H1 (cell line): ENCODE data around the gene DYNLT2B. TPM values are rescaled to one million over a fixed set of nuclear protein-coding genes. Genes with fewer than 3 reads are reported as not detected.

Experiments used
- BRCA1 ChIP-seq: IDR thresholded peaks from 2 replicates; pipeline ENCODE4 v1.6.1; 2012; ENCODE audit warnings: low read depth, low read length, improper control_type of control experiment
- RAD21 ChIP-seq, 2 experiments: IDR thresholded peaks in 1 of 2; conservative IDR thresholded peaks in 1 of 2; 2 replicates each; pipeline ENCODE4 v1.6.1; 2011; ENCODE audit warnings: low read depth in 2 of 2, low read length in 2 of 2, improper control_type of control experiment in 1 of 2, inconsistent platforms in 1 of 2, mild to moderate bottlenecking in 1 of 2, moderate library complexity in 1 of 2
- RBBP5 ChIP-seq: IDR thresholded peaks from 2 replicates; pipeline ENCODE4 v1.7.1; 2012; ENCODE audit warnings: low read depth, mild to moderate bottlenecking, inconsistent platforms, low read length, moderate library complexity, borderline replicate concordance
- RXRA ChIP-seq: IDR thresholded peaks from 2 replicates; pipeline ENCODE4 v1.6.1; 2011; ENCODE audit warnings: low read depth, mild to moderate bottlenecking, low read length, moderate library complexity; ENCODE audit not compliant: insufficient read depth
- polyA plus RNA-seq, 7 experiments: library from polyadenylated mRNA; depleted of rRNA in 3 of 7; stranded (reverse) in 5 of 7; unstranded in 2 of 7; fragments of >200 nt in 5 of 7; fragments of 200-250 nt in 2 of 7; gene quantifications; 1 replicate in 5 of 7; 2 replicates in 1 of 7; 4 replicates in 1 of 7; pipeline versions ENCODE4 v1.2.1 to v1.2.3, GENCODE V29; 2011 to 2013; ENCODE audit warnings: missing spikeins in 2 of 7, mixed read lengths in 2 of 7
- total RNA-seq: library from RNA; stranded (reverse); fragmentation: NEBNext Ultra II Directional; extraction: Animal tissue kit (Norgen Biotek cat#: 25700); gene quantifications from 2 replicates; pipeline ENCODE4 v1.2.1, GENCODE V29; 2021
- TF ChIP-seq, protein P1 (sequence below): IDR thresholded peaks from 2 replicates; pipeline ENCODE4 v1.6.1; 2011; ENCODE audit warnings: low read length, improper control_type of control experiment
- TF ChIP-seq, protein P2 (sequence below): IDR thresholded peaks from 2 replicates; pipeline ENCODE4 v1.6.1; 2012; ENCODE audit warnings: low read length, inconsistent platforms

DYNLT2B gene
- total and polyA plus RNA-seq, 2 of the 8 experiments (the other 6 are each of a cell fraction or from before 2014, with no cell fraction given), result 10.9 to 22.2 TPM

DNA sequence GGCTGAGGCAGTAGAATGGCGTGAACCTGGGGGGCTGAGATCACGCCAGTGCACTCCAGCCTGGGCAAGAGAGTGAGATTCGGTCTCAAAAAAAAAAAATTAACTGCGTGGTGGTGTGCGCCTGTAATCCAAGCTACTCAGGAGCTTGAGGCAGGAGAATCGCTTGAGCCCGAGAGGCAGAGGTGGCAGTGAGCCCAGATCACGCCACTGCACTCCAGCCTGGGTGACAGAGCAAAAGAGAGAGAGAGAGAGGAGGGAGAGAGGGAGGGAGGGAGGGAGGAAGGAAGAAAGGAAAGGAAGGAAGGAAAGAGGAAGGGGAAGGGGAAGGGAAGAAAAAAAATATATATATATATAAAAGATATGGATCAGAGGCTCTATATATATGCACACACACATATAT lies 14.1 kb upstream of the DYNLT2B start (continued):
- TF ChIP-seq, protein P1, sequence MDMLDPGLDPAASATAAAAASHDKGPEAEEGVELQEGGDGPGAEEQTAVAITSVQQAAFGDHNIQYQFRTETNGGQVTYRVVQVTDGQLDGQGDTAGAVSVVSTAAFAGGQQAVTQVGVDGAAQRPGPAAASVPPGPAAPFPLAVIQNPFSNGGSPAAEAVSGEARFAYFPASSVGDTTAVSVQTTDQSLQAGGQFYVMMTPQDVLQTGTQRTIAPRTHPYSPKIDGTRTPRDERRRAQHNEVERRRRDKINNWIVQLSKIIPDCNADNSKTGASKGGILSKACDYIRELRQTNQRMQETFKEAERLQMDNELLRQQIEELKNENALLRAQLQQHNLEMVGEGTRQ, result no peak
- TF ChIP-seq RXRA (no peak), RAD21 (IDR thresholded peaks at IDR 0.05 in 1 of 2, conservative IDR thresholded peaks at IDR 0.05 in 1 of 2; ENCODE audit: low read depth in 2 of 2, low read length in 2 of 2) (no peak), RBBP5 (no peak), BRCA1 (no peak)
- TF ChIP-seq, protein P2, sequence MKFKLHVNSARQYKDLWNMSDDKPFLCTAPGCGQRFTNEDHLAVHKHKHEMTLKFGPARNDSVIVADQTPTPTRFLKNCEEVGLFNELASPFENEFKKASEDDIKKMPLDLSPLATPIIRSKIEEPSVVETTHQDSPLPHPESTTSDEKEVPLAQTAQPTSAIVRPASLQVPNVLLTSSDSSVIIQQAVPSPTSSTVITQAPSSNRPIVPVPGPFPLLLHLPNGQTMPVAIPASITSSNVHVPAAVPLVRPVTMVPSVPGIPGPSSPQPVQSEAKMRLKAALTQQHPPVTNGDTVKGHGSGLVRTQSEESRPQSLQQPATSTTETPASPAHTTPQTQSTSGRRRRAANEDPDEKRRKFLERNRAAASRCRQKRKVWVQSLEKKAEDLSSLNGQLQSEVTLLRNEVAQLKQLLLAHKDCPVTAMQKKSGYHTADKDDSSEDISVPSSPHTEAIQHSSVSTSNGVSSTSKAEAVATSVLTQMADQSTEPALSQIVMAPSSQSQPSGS, result no peak
